ENCODE data around the gene TRIM2. TPM values are rescaled to one million over a fixed set of nuclear protein-coding genes. Genes with fewer than 3 reads are reported as not detected.

The TRIM2 gene
- total and polyA plus RNA-seq, 7 experiments from 2014 or later: 0.12 to 3.9 (median 2.1) TPM

DNA sequence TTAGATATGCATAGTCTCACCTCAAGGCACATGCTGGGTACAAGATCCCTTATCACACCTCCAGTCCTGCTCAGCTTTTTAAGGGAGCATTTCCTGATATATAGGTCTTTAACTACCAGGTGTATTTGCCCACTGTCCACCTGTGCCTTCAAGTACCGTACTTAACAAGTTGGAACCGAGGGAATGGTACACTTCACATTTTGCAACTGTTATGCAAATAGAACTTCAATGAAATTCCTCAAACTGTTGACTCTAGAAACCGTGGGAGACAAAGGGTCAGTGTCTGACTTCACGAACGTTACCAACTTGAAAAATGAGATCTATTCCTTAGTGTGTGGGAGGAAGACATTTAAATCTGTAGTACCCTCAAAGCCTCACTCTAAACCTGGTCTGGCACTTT, 5.2 kb downstream of the TRIM2 start:
- DNase-seq (no peak), ATAC-seq (no peak)
- H3K4me1 ChIP-seq (ENCODE audit: control insufficient read depth in 2 of 2, insufficient read depth in 2 of 2, low read length in 2 of 2): peaks cover 12 to 18% of the 10 kb centered on the region in 2 donors
- POLR2A ChIA-PET: no interaction called here
- no peaks in the 10 kb centered on the region for H3K36me3 Mint-ChIP-seq
- no peak overlapping the region for H3K4me3 Mint-ChIP-seq
- CTCF ChIA-PET: no interaction called here
- no peaks in the 10 kb centered on the region for H3K9me3 ChIP-seq (ENCODE audit: control insufficient read depth in 2 of 3, low read length in 3 of 3)
- H3K9me3 Mint-ChIP-seq: no peaks in the 10 kb centered on the region
- no peak overlapping the region for H3K27ac Mint-ChIP-seq
- H3K4me3 ChIP-seq (ENCODE audit: low read length): no peak overlapping the region
- peaks cover 8 to 26% (median 21%) of the 10 kb centered on the region in 7 donors for H3K4me1 Mint-ChIP-seq
- H3K27me3 ChIP-seq (ENCODE audit: control insufficient read depth in 2 of 2, insufficient read depth in 2 of 2, low read length in 2 of 2): no peaks in the 10 kb centered on the region
- H3K36me3 ChIP-seq (ENCODE audit: control insufficient read depth in 2 of 3, insufficient read depth in 3 of 3, low read length in 3 of 3): no peaks in the 10 kb centered on the region
- H3K27ac ChIP-seq (ENCODE audit: low read depth, low read length): no peak overlapping the region
- H3K27me3 Mint-ChIP-seq: peaks cover 0 to 4% (median 0%) of the 10 kb centered on the region in 5 donors
- intact Hi-C loops (cut with micrococcal nuclease): loop anchor here in 1 of 2 donors (5.0 kb wide), 2 partner anchors 38 to 57 kb away; no protein-coding TSS in a partner anchor

DNA sequence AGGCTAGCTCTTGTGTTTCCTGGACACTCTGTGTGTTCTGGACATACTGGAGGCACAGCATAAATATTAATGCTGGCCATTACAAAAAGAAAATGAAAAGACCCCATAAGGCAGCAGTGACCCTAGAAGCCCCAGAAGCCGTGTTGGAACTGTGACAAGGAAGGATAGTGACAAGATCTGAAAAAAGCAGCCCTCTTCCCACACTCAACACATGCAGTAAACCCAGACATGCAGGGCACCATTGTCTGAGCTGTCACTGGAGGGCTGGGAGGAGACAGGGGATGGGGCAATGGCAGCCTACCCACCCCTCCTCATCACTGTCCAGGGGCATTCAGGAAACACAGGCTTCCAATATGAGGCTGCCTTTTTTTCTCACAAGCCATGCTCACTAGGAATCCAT, 6.5 kb downstream of the TRIM2 start:
- ChIA-PET POLR2A (no interaction called here), CTCF (no interaction called here)
- Histone ChIP-seq H3K9me3 (ENCODE audit: control insufficient read depth in 2 of 3, low read length in 3 of 3) (no peaks in the 10 kb centered on the region), H3K4me1 (ENCODE audit: control insufficient read depth in 2 of 2, insufficient read depth in 2 of 2, low read length in 2 of 2) (peaks cover 4 to 5% of the 10 kb centered on the region in 2 donors), H3K36me3 (ENCODE audit: control insufficient read depth in 2 of 3, insufficient read depth in 3 of 3, low read length in 3 of 3) (no peaks in the 10 kb centered on the region), H3K27me3 (ENCODE audit: control insufficient read depth in 2 of 2, insufficient read depth in 2 of 2, low read length in 2 of 2) (no peaks in the 10 kb centered on the region), H3K4me3 (ENCODE audit: low read length) (no peak overlapping the region), H3K27ac (ENCODE audit: low read depth, low read length) (no peak overlapping the region)
- no peak for DNase-seq
- no peaks in the 10 kb centered on the region for H3K9me3 Mint-ChIP-seq
- H3K4me3 Mint-ChIP-seq: no peak overlapping the region
- no peaks in the 10 kb centered on the region for H3K36me3 Mint-ChIP-seq
- ATAC-seq: no peak
- no peak overlapping the region for H3K27ac Mint-ChIP-seq
- intact Hi-C loops (cut with micrococcal nuclease): no loop called here
- H3K4me1 Mint-ChIP-seq: peaks cover 5 to 16% (median 8%) of the 10 kb centered on the region in 7 donors
- peaks cover 0 to 11% (median 0%) of the 10 kb centered on the region in 5 donors for H3K27me3 Mint-ChIP-seq

DNA sequence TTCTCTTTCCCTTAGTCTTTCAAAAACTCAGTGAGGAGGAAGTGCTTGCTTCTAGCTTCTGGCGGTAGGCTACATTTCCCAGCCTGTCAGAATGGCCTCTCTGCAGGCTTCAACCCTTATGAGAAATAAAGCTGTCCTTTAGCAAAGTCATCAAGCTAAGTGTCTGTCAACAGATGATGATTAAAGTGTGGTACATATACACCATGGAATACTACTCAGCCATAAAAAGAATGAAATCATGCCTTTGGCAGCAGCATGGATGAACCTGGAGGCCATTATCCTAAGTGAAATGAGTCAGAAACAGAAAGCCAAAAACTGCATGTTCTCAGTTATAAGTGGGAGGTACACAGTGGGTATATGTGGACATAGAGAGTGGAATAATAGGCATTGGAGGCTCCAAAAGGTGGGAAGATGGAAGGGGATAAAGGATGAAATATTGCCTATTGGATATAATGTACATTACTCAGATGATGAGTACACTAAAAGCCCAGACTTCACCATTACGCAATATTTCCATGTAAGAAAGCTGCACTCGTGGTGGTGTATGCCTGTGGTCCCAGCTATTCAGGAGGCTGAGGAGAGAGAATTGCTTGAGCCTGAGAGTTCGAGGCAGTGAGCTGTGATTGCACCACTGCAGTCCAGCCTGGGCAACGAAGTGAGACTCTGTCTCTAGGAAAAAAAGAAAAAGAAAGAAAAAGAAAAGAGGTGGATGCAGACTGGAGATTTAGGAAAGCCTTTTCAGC, 7.9 kb downstream of the TRIM2 start:
- no peak overlapping the region for H3K27ac ChIP-seq (ENCODE audit: low read depth, low read length)
- ChIA-PET POLR2A (no interaction called here), CTCF (no interaction called here)
- no peaks in the 10 kb centered on the region for H3K27me3 ChIP-seq (ENCODE audit: control insufficient read depth in 2 of 2, insufficient read depth in 2 of 2, low read length in 2 of 2)
- DNase-seq (no peak), ATAC-seq (no peak)
- Mint-ChIP-seq H3K36me3 (no peaks in the 10 kb centered on the region), H3K4me1 (peaks cover 0 to 10% (median 7%) of the 10 kb centered on the region in 7 donors), H3K4me3 (no peak overlapping the region), H3K27ac (peak overlapping the region in 1 of 9 donors; percentile 15), H3K9me3 (no peaks in the 10 kb centered on the region), H3K27me3 (peaks cover 0 to 21% (median 0%) of the 10 kb centered on the region in 5 donors)
- intact Hi-C loops (cut with micrococcal nuclease): no loop called here
- H3K4me1 ChIP-seq (ENCODE audit: control insufficient read depth in 2 of 2, insufficient read depth in 2 of 2, low read length in 2 of 2): no peaks in the 10 kb centered on the region
- no peaks in the 10 kb centered on the region for H3K9me3 ChIP-seq (ENCODE audit: control insufficient read depth in 2 of 3, low read length in 3 of 3)
- no peak overlapping the region for H3K4me3 ChIP-seq (ENCODE audit: low read length)
- H3K36me3 ChIP-seq (ENCODE audit: control insufficient read depth in 2 of 3, insufficient read depth in 3 of 3, low read length in 3 of 3): no peaks in the 10 kb centered on the region

DNA sequence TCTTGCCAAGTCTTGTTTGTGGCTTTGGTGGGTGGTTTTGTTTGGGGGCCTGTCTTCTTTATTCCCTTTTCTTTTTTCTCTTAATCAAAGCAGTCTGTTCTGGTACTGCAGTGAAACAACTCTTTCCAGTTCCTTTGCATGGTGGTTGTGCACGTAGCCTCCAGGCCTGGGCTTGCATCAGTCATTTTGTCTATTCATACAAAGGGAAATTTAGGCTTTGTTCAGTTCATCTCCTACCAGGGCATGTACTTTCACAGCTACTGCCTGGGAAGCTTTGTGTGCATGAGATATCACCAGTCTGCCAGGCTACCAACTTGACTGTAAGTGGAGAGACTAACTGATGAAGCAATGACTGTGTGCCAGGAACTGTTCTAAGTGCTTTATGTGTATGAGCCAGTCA, 8.5 kb downstream of the TRIM2 start:
- no peaks in the 10 kb centered on the region for H3K36me3 Mint-ChIP-seq
- H3K9me3 ChIP-seq (ENCODE audit: control insufficient read depth in 2 of 3, low read length in 3 of 3): no peaks in the 10 kb centered on the region
- H3K27me3 Mint-ChIP-seq: peaks cover 0 to 26% (median 0%) of the 10 kb centered on the region in 5 donors
- no peaks in the 10 kb centered on the region for H3K36me3 ChIP-seq (ENCODE audit: control insufficient read depth in 2 of 3, insufficient read depth in 3 of 3, low read length in 3 of 3)
- H3K27ac ChIP-seq (ENCODE audit: low read depth, low read length): no peak overlapping the region
- H3K9me3 Mint-ChIP-seq: no peaks in the 10 kb centered on the region
- H3K27ac Mint-ChIP-seq: no peak overlapping the region
- CTCF ChIA-PET: no interaction called here
- DNase-seq (no peak), ATAC-seq (no peak)
- H3K4me1 Mint-ChIP-seq: peaks cover 0 to 10% (median 7%) of the 10 kb centered on the region in 7 donors
- no peak overlapping the region for H3K4me3 Mint-ChIP-seq
- POLR2A ChIA-PET: no interaction called here
- H3K4me3 ChIP-seq (ENCODE audit: low read length): no peak overlapping the region
- intact Hi-C loops (cut with micrococcal nuclease): no loop called here
- no peaks in the 10 kb centered on the region for H3K27me3 ChIP-seq (ENCODE audit: control insufficient read depth in 2 of 2, insufficient read depth in 2 of 2, low read length in 2 of 2)
- no peaks in the 10 kb centered on the region for H3K4me1 ChIP-seq (ENCODE audit: control insufficient read depth in 2 of 2, insufficient read depth in 2 of 2, low read length in 2 of 2)

DNA sequence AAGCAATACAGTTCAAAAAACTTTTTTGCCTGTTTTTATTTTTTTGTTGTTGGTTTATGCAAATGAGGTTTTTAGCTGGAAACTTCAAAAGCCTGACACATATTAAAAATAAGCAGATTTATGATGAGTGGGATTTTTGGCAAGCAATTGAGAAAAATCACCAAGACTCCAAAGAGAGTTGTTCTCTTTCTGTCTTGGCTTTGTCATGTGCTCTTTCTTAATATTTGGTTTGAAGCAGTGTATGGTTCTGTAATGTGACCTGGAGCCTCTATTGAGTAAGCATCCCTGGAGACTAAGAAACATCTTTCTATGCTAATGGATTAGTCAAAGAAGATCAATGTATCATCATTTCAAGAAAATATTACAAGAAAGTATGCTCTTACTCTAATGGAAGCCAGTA, 11.7 kb downstream of the TRIM2 start:
- ATAC-seq: no peak
- H3K4me1 ChIP-seq (ENCODE audit: control insufficient read depth in 2 of 2, insufficient read depth in 2 of 2, low read length in 2 of 2): no peaks in the 10 kb centered on the region
- H3K36me3 Mint-ChIP-seq: peaks cover 0 to 2% (median 0%) of the 10 kb centered on the region in 5 donors
- no peaks in the 10 kb centered on the region for H3K27me3 ChIP-seq (ENCODE audit: control insufficient read depth in 2 of 2, insufficient read depth in 2 of 2, low read length in 2 of 2)
- H3K27ac Mint-ChIP-seq: no peak overlapping the region
- no peaks in the 10 kb centered on the region for H3K36me3 ChIP-seq (ENCODE audit: control insufficient read depth in 2 of 3, insufficient read depth in 3 of 3, low read length in 3 of 3)
- H3K9me3 ChIP-seq (ENCODE audit: control insufficient read depth in 2 of 3, low read length in 3 of 3): no peaks in the 10 kb centered on the region
- peaks cover 0 to 44% (median 0%) of the 10 kb centered on the region in 5 donors for H3K27me3 Mint-ChIP-seq
- H3K4me3 Mint-ChIP-seq: no peak overlapping the region
- H3K9me3 Mint-ChIP-seq: no peaks in the 10 kb centered on the region
- peaks cover 0 to 10% (median 7%) of the 10 kb centered on the region in 7 donors for H3K4me1 Mint-ChIP-seq
- POLR2A ChIA-PET: no interaction called here
- no peak overlapping the region for H3K27ac ChIP-seq (ENCODE audit: low read depth, low read length)
- intact Hi-C loops (cut with micrococcal nuclease): no loop called here
- H3K4me3 ChIP-seq (ENCODE audit: low read length): no peak overlapping the region
- CTCF ChIA-PET: no interaction called here
- DNase-seq: no peak

DNA sequence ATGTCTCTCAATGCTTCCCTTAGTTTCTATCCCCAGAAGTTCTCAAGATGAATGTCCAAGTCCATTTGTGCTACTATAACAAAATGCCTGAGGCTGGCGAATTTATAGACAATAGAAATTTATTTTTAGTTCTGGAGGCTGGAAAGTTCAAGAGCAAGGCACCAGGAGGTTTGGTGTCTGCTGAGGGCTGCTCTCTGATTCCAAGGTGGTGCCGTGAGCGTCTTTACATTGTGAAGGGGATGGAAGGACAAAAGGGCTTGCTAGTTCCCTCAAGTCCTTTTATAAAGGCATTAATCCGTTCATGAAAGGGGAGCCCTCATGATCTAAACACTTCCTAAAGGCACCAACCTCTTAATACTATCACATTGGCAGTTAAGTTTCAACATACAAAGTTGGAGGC, 12.3 kb downstream of the TRIM2 start:
- CTCF ChIA-PET: no interaction called here
- Histone ChIP-seq H3K36me3 (ENCODE audit: control insufficient read depth in 2 of 3, insufficient read depth in 3 of 3, low read length in 3 of 3) (no peaks in the 10 kb centered on the region), H3K9me3 (ENCODE audit: control insufficient read depth in 2 of 3, low read length in 3 of 3) (no peaks in the 10 kb centered on the region), H3K27me3 (ENCODE audit: control insufficient read depth in 2 of 2, insufficient read depth in 2 of 2, low read length in 2 of 2) (no peaks in the 10 kb centered on the region), H3K4me3 (ENCODE audit: low read length) (no peak overlapping the region), H3K4me1 (ENCODE audit: control insufficient read depth in 2 of 2, insufficient read depth in 2 of 2, low read length in 2 of 2) (no peaks in the 10 kb centered on the region), H3K27ac (ENCODE audit: low read depth, low read length) (no peak overlapping the region)
- ATAC-seq (no peak), DNase-seq (no peak)
- Mint-ChIP-seq H3K27me3 (peaks cover 0 to 49% (median 0%) of the 10 kb centered on the region in 5 donors), H3K36me3 (peaks cover 0 to 3% (median 0%) of the 10 kb centered on the region in 5 donors), H3K4me3 (no peak overlapping the region), H3K4me1 (peaks cover 0 to 13% (median 7%) of the 10 kb centered on the region in 7 donors), H3K9me3 (peaks cover 0 to 2% (median 0%) of the 10 kb centered on the region in 11 donors), H3K27ac (no peak overlapping the region)
- intact Hi-C loops (cut with micrococcal nuclease): no loop called here
- POLR2A ChIA-PET: no interaction called here

DNA sequence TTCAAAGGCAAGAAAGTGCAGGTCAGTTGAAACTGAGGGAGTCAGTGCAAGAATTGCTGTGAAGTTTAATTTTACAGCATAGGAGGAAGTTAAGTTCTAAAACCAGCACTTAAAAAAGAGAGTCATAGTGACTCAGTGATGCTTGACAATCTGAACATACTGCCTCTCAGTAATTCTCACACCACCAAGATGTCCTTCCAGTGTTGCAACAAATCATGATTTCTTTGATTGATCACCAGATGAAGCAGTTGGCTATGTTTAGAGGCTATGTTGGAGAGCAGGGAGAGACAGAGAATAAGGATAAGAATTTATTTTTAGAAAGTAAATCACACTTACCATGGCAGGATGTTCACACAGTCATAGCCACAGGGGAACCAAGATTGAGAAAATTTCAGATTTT, 13.2 kb downstream of the TRIM2 start:
- H3K27ac Mint-ChIP-seq: no peak overlapping the region
- ChIA-PET CTCF (no interaction called here), POLR2A (no interaction called here)
- DNase-seq: no peak
- no peak for ATAC-seq
- intact Hi-C loops (cut with micrococcal nuclease): no loop called here
- no peaks in the 10 kb centered on the region for H3K27me3 ChIP-seq (ENCODE audit: control insufficient read depth in 2 of 2, insufficient read depth in 2 of 2, low read length in 2 of 2)
- no peaks in the 10 kb centered on the region for H3K4me1 ChIP-seq (ENCODE audit: control insufficient read depth in 2 of 2, insufficient read depth in 2 of 2, low read length in 2 of 2)
- no peak overlapping the region for H3K4me3 ChIP-seq (ENCODE audit: low read length)
- H3K4me3 Mint-ChIP-seq: no peak overlapping the region
- peaks cover 0 to 2% (median 0%) of the 10 kb centered on the region in 11 donors for H3K9me3 Mint-ChIP-seq
- no peak overlapping the region for H3K27ac ChIP-seq (ENCODE audit: low read depth, low read length)
- peaks cover 0 to 54% (median 0%) of the 10 kb centered on the region in 5 donors for H3K27me3 Mint-ChIP-seq
- no peaks in the 10 kb centered on the region for H3K36me3 ChIP-seq (ENCODE audit: control insufficient read depth in 2 of 3, insufficient read depth in 3 of 3, low read length in 3 of 3)
- H3K36me3 Mint-ChIP-seq: peaks cover 0 to 3% (median 0%) of the 10 kb centered on the region in 5 donors
- peaks cover under 1 to 15% (median 9%) of the 10 kb centered on the region in 7 donors for H3K4me1 Mint-ChIP-seq
- H3K9me3 ChIP-seq (ENCODE audit: control insufficient read depth in 2 of 3, low read length in 3 of 3): no peaks in the 10 kb centered on the region
